NB4 (cell line): ENCODE data around the gene SPATS2.

ENCODE experiments used
- MYC ChIP-seq: IDR thresholded peaks from 2 replicates; pipeline ENCODE4 v1.6.1; 2011; ENCODE audit warnings: low read depth, low read length
- POLR2A ChIP-seq: IDR thresholded peaks from 2 replicates; pipeline ENCODE4 v1.6.1; 2011; ENCODE audit warnings: mild to moderate bottlenecking; ENCODE audit not compliant: insufficient read length; ENCODE audit errors: extremely low read depth
- TF ChIP-seq, protein P1 (sequence below): IDR thresholded peaks from one replicate; pipeline ENCODE4 v1.5.1; 2012; ENCODE audit warnings: low read depth, low read length
- TF ChIP-seq, protein P2 (sequence below): IDR thresholded peaks from 2 replicates; pipeline ENCODE4 v1.6.1; 2011; ENCODE audit warnings: low read depth, low read length

DNA sequence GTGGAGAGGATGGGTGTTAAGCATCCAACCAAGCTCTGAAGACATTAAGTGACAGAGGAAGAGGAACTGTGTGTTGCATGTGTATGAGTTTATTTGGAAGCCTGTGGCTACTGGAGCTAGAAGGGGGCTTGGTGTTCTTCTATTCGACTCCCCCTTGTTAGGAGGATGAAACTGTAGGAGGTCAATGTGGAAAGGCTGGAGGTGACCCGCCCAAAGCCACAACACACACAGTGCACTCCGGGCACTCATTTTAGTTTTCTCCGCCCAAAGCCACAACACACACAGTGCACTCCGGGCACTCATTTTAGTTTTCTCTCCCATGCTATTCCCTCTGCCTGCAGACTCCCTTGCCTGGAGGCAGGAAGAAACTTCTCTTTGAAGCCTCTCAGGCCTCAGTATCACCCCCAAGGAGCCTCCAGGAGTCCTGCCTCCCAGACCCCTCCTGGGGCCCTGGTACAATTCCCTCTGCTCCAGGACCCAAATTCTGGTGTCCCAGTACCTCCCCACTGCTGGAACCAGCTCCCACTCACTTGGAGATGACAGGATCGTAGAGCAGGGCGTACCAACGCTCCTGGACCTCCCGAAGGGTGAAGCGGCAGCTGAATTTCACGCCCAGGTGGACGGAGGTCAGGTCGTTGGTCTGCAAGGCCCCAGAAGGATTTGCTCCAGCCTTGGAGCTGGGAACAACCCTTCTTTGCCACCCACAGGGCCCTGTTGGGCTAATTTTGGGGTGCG, 196.9 kb downstream of the SPATS2 start:
- TF ChIP-seq, protein P1, sequence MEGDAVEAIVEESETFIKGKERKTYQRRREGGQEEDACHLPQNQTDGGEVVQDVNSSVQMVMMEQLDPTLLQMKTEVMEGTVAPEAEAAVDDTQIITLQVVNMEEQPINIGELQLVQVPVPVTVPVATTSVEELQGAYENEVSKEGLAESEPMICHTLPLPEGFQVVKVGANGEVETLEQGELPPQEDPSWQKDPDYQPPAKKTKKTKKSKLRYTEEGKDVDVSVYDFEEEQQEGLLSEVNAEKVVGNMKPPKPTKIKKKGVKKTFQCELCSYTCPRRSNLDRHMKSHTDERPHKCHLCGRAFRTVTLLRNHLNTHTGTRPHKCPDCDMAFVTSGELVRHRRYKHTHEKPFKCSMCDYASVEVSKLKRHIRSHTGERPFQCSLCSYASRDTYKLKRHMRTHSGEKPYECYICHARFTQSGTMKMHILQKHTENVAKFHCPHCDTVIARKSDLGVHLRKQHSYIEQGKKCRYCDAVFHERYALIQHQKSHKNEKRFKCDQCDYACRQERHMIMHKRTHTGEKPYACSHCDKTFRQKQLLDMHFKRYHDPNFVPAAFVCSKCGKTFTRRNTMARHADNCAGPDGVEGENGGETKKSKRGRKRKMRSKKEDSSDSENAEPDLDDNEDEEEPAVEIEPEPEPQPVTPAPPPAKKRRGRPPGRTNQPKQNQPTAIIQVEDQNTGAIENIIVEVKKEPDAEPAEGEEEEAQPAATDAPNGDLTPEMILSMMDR, result no peak
- TF ChIP-seq POLR2A (no peak), MYC (no peak)
- TF ChIP-seq, protein P2, sequence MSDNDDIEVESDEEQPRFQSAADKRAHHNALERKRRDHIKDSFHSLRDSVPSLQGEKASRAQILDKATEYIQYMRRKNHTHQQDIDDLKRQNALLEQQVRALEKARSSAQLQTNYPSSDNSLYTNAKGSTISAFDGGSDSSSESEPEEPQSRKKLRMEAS, result no peak
